Forelimb muscle (tissue), 1 donor: Measurements from ENCODE around the gene OCEL1. TPM values are rescaled to one million over a fixed set of nuclear protein-coding genes. Genes with fewer than 3 reads are reported as not detected.

Experiments
- DNase-seq: peaks from one replicate; pipeline ENCODE4 v3.0.0-alpha.2; 2013; ENCODE audit warnings: low read depth
- polyA plus RNA-seq: library from polyadenylated mRNA; unstranded; fragments of 120-200 nt; gene quantifications from one replicate; pipeline ENCODE4 v1.2.1, GENCODE V29; 2013; ENCODE audit not compliant: insufficient read length

OCEL1 gene
- polyA plus RNA-seq, 1 donor = 8.8 TPM

DNA sequence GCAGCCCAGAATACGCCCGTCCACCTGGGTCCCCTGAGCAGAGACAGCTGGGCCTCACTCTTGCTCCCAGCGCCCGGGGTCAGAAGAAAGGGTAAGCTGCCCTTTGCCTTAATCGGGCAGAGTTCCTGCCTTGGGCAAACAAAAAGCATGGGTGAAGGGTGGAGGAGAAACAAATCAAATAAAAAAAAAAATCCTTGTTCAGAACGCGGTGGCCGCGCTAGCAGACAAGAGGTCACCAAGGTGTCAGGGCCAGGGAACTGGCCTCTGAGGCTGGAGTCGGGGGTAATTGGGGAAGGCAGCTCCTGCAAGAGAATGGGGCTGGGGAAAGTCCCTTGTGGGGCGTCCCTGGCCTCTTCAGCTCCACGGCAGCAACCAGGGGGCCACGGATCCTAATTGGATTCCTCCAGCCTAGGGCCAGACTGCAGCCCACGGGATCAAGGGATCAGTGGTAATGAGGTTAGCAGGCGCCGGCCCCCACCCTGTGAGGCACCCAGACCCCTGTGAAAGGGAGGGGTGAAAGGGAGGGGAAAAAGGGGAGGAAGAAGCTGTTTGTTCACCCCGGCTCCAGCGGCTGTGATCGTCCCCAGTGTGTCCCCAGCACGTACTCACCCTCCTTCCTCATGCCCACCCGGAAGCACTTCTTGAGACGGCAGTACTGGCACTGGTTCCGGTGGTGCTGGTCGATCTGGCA lies 14.2 kb downstream of the OCEL1 start:
- no peak for DNase-seq

DNA sequence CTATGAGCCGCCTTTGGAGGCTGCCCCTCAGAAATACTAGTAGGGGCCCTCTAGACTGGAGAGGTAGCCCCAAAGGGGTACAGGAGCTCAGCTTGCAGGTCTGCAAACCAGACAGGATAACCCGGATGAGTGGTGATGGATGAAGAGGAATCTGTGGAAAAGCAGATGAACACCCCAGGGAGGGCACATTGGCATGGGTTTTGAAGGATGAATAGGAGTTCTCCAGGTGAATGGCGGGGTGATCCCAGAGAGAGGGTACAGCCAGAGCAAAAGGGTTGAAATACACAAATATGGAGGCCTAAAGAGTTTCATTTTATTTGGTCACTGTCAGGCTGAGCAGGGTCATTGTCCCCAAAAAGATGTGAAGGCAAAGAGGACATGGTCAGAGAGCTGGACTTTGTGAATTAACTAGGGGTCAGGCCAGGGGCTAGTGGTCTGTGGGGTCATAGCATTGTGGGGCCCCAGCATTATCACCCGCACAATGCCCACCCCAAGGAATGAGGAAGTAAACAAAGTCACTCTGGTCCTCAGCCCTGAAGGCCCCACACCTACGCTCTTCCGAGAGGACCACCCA lies 14.9 kb downstream of the OCEL1 start:
- no peak for DNase-seq

DNA sequence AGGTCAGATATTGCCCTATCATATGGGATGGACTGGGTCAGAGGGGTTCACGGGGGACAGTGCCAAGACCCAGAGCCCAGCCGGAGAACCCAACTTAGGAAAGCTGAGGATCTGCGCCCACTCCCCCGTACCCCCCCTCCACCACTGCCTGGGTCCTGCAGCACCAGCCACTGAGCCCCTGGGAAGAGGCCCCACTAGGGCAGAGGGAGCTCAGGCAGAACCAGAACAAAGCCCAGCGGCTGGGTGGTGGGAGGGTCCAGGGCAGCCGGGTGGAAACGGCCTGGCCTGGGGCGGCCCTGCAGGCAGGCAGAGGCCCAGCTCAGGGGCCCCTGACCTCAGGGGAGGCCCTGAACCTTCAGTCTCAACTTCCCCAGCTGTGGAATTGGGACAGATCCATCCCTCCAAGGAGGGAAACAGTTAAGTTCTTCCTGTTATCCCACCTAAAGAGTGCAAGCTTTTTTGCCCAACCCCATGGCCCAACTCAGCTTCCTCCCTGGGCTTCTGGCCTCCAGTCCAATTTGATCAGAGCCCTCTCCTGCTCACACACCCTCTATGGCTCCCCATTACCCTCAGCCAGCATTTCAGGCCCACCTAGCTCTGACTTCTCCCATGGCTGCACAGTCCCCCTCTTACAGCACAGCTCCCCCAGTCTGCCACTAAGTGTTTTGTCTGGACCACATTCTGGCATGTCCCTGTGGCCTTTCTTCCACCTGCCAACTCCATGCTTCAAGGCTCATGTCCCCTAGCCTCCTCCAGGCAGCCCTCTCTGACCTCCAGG lies 16.6 kb downstream of the OCEL1 start:
- DNase-seq = no peak

DNA sequence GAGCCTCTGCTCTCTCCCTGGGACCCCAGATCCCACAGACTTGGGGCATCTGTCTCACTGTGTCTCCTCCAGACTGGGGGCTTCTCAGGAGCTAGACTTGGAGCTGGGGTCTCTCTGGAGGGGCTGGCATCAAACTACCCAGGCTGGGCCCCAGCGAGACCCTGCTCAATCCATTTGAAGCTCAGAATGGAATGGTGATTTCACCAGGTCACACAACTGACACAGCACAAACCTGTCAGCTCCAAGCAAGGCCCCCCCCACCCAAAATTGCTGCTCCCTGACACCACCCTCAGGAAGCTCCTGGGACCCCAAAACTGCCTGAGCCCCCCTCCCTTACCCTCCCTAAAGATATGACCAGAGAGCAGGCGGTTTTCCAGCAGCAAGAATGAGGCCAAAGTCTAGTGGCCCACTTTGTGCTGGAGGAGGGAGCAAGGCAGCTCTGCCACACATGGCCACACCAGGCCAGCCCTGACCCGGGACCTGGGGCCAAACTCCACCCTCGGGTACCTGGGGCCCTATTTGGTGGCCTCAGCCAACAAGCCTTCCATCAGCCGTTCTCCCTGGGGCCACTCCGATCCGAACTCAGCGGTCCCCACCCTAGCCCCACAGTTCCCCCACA lies 17.3 kb downstream of the OCEL1 start:
- no peak for DNase-seq

DNA sequence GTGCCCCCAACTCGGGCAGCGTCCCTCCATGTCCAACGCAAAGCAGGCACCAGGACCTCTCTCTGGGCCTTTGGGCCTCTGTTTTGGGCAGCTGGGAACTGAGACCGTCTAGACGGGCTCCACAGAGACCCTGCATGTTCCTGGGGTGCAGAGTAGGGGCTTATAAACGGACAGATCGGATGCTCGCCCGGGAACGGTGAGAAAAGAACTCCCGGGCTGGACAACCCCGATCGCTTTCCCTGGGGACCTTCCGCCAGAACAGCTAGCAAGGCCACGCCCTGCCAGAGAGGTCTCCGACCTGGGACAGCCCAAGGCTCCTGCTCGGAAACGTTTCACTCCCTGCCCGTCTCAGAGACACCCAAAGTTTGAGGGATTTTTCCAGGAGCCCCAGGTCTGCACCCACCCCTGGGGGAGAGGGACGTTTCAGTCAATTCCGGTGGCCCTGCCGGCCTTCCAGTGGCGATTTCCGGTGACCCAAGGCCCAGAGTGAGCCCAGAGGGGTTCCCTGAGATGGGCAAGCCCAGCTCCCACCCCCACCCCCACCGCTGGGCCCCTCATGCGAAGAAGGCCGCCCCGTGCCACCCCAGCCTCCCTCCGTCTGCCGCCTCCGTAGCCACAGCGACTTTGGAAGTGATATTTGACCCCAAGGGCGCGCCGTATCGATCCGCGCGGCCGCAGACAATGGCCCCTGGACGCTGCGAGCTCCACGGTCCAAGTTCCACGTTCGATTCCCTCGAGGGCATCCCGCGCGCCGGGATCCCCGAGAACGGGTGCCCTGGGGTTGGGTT lies 18.0 kb downstream of the OCEL1 start:
- DNase-seq = no peak

DNA sequence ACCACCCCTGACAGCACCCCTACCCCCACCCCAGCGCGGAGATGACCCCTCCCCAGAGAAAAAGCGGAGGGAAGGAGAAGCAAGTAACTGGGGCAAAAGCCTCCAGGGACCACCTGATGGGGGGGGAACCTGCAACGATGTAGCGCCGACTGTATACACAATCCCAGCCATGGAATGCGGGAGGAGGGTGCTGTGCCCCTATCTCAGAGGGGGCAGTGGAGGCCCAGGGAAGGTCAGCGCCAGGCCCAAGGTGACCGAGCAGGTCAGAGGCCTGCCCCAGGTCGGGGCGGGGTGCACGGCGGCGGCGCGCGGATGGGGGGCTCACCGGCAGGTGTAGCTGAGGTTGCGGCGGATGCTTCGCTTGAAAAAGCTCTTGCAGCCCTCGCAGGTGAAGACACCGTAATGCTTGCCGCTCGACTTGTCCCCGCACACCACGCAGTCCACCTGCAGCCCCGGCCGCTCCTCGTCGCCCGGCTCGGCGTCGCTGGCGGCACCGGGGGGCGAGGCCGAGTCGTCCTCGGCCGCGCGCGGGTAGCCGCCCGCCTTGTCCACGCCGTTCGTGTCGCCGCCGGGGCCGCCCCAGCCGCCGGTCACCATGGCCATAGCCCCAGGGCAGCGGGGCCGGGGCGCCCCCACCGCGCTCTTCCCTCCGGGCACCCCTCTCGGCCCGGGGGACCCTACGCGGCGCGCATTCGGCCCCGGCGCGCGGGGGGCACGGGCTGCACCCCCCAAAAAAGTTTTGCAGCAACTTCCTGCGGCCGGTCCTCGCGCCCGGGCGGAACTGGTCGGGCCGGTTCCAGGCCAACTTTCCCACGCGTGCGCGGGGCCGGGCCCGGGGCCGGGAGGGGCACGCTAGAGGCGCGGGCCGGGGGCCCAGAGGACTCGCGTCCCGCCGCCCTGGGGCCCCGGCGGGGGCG lies 18.9 kb downstream of the OCEL1 start:
- no peak for DNase-seq

DNA sequence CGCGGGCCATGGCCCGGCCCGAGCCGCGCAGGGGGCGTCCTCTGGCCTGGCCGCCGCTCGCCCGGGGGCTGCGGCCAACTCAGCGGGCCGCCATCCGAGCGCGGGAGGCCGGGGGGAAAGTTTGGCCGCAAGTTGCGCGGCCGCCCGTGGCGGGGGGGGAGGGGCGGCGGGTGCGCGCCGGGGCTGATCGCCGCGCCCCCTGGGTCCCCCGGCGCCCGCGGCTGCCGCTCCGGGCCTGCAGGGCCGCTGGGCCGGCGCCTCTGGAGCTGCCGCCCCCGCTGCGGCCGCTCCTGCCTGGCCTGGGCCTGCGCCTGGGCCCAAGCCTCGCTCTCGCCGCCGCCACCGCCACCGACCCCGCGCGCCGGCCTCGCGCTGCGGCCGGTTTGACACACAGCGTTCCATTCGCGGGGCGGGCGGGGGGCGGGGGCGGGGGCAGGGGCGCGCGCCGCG lies 19.5 kb downstream of the OCEL1 start, which contains the start of gene NR2F6:
Gene NR2F6 (minus strand): TSS at position 385 of the 450 bp plus-strand sequence. CDS start 699 bp downstream, outside the sequence.
- DNase-seq = no peak

DNA sequence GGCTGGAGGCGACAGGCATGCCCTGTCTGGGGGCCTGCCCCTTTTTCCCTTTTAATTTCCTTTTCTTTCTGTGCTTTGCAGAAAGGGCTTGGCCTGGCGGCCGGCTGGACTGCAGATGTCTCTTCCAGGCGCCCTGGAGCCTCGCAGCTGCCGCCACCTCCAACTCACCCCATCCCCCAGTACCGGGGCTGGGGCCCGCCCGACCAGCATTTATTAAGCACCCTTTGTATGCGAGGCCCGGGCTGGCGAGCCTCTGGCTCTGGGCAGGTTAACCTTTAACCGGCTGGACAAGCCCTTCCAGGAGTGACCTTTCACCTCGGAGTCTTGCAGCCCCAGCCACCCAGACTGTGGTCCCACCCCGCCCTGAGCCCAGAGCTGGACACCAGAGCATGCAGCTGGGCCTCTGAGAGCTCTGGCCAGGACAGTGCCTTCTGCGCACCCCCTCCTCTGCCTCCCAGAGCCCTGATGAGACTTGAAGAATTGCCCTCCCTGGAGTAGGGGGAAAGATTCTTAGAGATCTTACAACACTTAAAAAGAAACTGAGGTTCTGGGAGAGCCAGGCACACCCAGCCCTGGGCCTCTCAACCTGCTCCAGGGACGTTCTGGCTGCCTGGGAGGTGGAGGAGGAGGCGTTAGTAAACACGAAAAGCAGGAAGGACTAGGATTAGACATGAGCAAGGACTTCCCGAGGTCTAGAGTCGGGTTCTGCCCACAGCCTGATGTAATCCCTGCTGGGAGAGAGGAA lies 20.8 kb downstream of the OCEL1 start:
- peak; percentile 40 for DNase-seq

DNA sequence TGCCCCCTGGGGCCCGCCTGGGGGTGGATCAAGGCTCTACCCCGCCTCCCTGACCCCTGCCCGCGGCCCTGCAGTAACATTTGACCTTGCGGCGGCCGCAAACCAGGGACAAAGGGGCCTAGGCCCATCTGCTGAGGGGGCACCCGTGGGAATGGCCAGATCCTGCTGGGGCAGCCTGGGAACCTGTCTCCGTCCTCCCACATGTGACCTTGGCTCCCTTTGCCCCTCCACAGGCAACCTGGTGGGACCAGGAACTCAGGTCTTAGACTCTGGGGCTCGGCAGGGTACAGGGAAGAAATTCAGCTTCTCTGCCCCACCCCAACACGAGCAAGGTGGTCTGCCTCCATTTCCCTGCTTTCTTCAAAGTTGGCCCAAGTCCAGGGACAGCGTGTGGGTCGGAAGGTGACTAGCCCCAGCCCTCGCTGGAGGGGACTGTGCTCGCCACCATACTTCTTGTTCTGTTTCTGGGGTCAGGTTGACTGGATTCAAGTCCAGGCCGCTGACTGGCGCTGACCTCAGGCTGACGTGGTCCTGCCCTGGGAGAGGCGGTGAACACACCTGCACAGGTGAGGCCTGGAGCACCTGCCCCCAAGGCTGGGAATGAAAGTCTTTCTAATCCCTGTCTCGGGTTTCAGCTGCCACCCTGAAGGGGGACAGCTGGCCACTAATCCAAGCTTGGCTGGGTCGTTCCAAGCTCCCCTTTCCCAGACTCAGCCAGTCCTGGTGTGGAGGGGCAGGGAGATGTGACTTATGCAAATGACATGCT lies 22.2 kb downstream of the OCEL1 start:
- no peak for DNase-seq

DNA sequence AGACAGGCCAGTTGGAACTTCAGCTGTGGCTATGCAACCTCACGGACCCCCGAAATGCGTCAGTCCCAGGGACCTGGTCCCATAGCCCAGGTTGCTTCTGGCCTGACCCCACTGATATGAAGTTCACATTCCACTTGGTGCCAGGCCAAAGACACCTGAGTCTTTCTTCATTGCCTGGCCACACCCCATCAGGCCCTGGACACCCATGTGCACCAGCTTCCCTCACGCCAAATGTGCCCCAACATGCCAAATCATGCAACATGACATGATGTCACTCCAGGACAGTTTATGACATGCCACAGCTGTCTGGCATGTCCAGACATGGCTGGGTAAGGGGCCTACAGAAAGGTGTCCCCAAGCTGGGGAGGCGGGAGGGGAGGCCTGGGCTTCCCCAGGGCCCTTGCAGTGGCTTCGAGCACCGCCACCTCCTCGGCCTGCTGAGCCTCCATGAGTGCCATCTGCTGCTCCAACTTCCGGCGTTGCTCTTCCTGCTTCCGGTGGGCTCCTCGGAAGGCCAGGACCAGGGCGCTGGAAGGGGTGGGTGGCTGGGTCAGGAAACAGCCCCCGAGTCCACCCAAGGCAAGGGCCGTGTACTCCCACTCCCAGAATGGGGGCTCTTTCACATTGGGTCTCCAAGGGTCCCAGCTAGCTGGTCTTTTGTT lies 24.0 kb downstream of the OCEL1 start:
- no peak for DNase-seq

DNA sequence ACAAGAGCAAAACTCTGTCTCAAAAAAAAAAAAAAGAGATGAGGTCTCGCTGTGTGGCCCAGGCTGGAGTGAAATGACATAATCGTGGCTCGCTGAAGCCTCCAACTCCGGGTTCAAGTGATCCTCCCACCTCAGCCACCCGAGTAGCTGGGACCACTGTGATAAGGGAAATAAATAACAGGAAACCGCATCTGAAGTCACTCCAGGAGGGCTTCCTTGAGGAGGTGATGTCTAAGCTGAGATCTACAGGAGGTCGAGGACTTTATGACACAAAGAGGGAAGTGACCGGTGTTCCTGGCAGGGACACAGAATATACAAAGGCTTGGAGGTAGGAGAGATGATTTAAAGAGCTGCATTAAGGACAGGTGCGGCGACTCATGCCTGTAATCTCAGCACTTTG lies 28.6 kb downstream of the OCEL1 start:
- no peak for DNase-seq

DNA sequence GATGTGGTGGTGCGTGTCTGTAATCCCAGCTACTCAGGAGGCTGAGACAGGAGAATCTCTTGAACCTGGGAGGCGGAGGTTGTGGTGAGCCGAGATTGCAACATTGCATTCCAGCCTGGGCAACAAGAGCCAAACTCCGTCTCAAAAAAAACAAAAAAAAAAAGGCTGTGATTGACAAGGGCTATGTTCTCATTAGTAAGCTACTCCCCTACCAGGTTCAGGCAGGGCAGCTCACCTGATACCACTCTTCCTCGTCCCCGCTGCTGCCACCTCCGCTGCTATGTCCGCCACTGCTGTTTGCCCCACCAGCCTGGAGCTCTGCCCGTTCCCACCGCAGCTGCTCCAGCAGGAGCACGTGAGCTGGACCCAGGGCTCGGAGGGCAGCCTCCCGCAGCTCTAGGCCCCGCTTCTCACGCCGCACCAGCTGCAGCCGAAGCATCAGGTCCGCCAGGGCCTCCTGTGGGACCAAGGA lies 29.2 kb downstream of the OCEL1 start:
- DNase-seq = no peak

DNA sequence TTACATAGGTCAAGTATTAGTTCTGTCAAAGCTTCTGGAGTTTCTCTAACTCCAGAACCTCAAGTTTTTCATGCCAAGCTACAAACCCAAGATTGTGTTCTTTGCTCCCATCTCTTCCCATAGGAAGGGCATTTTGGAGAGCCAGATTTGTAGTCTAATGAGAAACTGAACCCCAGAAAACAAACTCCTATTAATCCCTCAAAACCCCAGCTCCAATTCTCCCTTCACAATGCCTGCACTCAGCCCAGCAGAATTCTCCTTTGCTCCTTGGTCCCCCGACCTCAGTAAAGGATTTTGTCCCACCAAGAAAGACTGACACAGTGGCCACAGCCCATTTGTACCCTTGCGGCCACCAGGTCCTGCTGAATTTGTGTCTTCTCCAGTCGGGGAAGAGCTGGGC lies 30.1 kb downstream of the OCEL1 start:
- DNase-seq = no peak

DNA sequence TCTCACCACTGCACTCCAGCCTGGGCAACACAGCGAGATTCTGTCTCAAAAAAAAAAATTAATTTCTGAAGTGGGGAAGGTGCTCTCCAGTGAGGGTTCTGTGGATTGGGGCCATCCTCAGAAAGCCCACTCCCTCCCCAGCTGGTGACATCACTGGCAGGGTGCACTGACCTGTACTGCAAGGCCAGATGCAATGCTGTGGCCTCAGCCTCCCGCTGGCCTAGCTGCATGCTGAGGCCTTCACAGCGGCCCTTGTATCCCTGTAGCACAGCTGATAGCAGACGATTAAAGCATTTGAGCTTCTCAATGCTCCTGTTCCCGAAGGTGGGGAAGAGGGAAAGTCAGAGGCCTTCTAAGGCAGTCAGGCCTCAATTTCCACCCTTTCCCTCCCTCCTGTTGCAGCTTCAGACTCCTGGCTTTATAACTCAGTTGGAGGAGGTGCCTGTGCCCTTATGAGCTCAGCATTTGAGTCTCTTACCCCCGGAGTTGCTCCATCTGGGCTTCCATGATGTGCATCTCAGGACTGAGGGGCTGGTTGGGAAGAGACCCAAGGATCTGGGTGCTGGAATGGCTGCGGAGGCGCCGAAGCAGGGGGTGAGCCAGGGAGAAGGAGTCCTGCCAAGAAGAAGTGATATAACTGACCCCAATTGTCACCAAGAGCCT lies 33.2 kb downstream of the OCEL1 start:
- DNase-seq = no peak

DNA sequence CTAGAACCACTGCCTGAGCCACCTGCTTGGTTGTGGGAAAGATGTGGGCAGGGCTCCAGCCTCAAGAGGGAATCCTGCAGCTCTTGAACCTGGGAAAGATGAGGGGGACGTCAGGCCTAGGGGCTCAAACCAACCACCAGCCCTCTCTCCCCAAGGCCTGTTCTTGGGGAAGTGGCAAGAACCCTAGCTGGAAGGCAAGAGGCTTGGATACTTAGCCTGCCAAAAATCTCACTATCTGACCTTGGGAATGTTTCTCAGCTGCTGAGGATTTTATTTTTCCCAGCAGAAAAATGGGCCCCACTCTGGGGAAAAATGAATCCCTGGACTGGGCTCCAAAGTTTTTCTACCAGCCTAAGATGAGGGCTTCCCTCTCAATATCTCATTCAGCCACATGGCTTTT lies 33.9 kb downstream of the OCEL1 start:
- DNase-seq = no peak

DNA sequence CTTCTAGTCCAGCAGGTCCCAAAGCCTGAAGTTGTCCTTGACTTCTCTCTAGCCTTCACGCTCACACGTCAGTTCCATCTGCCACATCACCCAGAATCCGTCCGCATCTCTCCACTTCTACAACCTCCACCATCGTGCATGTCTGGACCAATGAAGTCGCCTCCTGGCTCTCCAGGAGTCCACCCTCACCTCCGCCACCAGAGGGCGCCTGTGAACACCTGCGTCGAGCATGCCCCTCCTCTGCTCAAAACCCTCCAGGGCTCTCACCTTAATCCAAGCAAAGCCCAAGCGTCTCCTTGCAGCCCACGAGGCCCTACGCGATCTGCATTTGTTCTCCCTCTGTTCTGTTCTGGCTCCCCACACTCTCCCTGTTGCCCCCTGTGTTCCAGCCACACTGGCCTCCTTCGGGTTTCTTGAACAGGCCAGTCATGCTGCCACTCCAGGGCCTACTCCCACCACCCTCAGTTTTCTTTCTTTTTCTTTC lies 34.9 kb downstream of the OCEL1 start:
- no peak for DNase-seq

DNA sequence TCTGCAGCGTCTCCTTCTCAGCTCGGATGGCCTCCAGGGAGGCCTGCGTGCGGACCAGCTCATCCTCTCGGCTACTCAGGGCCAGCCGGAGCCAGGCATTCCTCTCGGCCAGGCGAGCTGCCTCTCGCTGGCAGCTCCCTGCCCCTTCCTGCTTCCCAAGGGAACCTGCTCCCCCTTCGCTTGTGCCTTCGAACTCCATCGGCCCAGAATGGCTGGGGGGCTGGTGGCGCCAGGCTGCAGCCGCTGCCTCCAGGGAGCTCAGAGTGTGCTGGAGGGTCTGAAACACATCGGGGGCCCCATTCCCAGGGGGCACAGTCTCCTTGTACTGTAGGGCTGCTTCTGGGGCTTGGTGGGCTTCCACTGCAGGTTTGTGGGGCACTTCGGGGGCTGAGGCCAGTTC lies 36.5 kb downstream of the OCEL1 start:
- DNase-seq = no peak
